GOT3 (cell line): Measurements from ENCODE around the gene GALNT7.
A peak's percentile ranks its signal among the peaks of the same experiment; 100 is the strongest.

ENCODE experiments used
- DNase-seq: peaks from one replicate; lab custom pipeline; 2025; ENCODE audit warnings: mixed read lengths; lab: John Stamatoyannopoulos, UW

Gene GALNT7

DNA sequence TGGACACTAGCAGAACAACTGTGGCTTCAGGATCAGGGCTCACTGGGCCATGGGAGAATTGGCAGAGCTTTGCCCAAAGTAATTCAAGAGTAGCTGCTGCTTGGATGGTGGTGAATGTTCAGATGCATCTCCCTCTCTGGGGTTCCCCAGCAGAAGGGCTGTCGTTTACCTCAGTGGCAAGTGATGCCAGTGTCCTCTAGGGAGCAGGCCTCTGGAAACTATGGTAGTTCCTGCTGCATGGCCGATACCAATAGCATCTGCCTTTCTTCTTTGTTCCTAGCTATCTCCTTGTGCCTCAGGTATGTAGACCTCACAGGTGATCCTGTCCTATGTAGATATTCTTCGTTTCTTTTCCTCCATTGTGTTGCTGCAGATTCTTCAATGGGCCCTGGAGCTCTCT, 139.2 kb downstream of the GALNT7 start:
- DNase-seq, result no peak

DNA sequence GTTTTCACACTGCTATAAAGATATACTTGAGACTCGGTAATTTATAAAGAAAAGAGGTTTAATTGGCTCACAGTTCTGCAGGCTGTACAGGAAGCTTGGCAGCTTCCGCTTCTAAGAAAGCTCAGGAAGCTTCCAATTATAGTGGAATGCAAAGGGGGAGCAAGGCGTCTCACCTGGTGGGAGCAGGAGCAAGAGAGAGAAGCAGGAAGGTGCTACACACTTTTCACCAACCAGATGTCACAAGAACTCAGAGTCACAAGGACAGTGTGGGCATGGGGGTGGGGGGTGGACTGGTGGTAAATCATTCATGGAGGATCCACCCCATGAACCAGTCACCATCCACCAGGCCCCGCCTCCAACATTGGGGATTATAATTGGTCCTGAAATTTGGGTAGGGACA, 142.8 kb downstream of the GALNT7 start:
- DNase-seq, result no peak

DNA sequence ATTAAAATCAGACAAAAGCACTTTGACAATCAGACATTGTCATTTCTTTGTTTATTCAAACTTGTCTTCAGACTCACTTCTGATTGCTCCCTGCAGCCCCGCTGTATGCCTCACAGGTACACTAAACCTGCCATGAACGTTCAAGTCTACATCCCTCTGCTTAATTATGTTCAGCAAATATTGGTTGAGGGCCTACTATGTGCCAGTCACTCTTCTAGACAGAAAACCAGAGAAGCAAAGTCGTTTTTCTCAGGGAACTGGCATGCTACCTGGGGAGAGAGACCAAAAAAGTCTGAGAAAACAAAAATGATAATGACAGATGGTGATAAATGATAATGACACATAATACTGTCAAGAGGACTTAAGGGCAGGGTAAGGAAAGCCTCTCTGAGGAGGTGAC, 146.1 kb downstream of the GALNT7 start:
- no peak for DNase-seq

DNA sequence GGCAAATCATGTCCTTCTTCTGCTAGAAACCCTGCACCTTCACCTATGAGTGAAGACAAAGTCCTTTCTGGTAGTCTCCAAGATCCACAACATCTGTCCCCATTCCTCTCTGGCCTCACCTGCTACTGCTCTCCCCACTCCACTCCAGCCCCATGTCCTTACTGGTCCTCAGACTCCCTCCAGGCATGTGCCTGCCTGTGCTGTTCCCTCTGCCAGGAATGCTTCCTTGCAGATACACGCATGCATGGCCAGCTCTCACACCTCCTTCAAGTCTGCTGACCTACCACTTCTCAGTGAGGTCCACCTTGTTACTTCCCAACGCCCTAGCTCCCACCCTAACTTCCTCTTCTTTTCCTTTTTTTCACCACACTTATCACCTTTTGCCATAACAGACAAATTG, 147.4 kb downstream of the GALNT7 start:
- no peak for DNase-seq

DNA sequence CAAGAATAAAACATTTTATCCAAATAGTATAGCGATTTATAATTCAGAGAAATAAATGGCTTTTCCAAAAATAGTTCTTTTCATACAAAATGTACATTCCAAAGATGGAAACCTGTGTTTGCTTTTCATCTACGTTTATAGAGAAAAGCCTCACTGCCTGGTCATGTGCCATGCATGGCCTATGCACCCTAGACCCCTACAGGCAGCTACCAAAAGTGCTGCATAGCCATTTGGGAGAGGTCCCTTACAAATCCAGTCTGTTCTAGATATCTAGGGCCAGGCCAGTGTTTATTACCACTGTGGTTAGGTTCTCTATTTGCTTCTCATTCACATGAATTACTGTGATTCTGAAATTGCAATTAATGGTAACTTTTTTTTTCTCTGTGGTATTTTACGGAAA, 148.4 kb downstream of the GALNT7 start:
- DNase-seq, result no peak

DNA sequence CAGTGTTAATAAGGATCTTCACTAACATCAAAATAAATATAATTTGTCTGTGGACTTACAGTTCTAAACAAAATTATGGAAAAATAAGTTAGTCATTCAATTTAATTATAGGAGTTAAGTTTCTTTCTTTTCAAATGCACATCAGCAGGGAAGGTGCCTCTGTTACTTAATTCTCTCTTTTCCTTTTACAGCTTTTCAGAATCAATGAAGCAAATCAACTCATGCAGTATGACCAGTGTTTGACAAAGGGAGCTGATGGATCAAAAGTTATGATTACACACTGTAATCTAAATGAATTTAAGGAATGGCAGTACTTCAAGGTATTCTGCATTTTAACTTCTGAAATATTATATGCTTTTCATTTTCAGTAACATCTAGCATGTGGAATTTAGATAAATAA, 149.6 kb downstream of the GALNT7 start:
- DNase-seq, result no peak

DNA sequence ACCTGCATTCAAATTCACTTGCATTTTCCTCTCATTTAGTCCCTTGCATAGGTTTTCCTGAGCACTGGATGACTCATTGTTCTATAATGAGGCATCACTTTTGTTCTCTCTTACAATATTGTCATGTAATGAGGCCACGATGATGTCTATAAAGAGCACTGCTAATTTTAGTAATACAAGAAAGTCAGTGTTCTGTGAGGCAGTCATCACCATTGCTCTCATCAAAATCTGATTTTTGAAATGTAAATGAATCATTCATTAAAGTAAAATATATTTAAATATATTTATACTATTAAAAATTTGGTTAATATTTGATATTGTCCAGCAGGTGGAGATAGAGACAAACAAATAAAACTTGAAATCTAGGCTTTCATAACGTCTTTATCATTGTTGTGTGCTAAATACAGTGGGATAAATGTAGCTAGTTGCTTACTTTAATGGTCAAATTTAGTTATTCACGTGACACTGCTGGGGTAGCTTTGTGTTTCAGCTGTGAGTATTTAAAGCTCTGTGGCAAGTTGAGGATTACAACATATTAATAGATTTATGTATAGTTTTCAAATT, 150.1 kb downstream of the GALNT7 start:
- DNase-seq, result no peak

DNA sequence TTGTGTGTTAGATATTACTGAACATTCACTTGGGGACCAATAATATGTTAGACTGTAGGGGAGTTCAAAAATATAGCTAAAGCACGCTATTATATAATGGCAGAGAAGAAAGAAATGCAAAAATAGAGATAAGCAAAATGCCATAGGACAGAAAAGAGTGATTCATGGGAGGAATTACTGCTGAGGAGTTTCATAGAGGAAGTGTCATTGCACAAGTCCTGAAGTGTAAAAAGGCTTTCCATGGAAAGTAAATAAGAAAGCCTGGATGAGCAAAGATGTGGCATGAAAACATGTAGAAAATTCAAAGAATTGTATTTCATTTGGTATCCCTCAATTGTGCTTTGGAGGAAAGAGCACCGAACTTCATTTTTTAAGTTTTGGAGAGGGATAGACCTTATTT, 151.1 kb downstream of the GALNT7 start:
- DNase-seq, result no peak

DNA sequence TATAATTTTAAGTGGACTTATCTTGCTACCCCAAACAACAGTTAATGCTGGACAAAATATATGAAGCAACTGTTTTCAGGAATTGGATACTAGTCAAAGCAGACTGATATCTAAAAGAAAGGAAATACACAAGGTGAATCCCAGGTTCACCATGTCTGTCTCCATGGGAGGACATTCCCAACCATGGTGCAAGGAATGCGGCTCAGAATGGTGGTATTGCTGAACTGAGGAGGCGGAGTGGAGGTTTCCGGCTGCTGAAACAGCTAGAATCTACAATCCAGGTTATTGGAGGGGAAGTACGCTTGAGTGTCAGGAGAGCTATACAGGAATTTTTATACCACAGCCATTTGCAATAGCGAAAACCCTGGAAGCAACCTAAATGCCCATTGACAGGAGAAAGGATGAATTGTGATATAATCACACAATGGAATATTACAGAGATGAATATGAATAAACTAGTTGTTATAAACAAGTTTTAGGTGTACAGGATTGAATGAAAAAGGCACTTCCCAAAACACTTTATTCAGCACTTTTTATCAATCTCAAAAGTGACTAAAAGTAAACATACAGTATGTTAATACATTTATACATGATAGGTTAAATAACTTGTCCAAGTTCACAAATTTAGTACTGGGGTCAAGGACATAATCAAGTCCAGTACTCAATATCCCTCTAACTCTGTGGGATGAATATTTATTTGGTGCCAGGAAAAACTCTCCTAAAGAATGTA, 156.6 kb downstream of the GALNT7 start:
- no peak for DNase-seq

DNA sequence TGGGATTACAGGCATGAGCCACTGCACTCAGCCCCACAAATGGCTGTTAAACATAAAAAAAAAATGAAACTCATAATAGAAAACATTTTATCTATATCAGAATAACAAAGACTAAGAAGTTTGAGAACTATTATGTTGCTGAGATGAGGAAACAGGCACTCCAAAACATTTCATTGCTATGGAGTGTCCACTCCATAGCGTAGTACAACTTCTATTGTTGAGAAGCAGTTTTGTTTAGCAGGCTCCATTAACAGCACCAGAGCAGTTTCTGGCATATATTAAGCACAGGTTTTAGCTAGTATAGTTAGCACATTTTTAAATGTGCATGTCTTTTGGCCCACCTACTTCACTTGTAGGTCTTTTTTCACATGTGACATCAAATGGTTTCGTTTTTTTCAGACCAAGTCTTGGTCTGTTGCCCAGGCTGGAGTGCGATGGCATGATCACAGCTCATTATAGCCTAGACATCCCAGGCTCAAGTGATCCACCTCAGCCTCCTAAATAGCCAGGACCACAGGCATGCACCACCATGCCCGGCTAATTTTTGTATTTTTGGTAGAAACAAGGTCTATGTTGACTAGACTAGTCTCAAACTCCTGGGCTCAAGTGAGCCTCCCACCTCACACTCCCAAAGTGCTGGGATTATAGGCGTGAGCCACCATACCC, 159.8 kb downstream of the GALNT7 start:
- no peak for DNase-seq

DNA sequence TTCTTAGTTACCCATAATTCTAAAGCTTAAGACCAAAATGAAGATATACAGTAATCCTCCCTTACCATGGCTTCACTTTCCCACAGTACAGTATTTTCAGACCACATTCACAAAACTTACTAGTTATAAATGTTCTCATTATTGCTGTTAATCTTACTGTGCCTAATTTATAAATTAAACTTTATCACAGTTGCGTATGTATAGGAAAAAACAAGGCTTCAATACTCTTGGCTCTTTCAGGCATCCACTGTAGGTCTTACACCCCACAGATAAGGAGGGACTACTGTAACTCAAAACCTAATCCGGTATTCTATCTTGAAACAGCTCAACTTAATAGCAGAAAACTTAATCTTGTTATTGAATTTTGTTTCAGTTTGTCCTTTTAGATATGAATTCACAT, 162.0 kb downstream of the GALNT7 start:
- DNase-seq, result no peak

DNA sequence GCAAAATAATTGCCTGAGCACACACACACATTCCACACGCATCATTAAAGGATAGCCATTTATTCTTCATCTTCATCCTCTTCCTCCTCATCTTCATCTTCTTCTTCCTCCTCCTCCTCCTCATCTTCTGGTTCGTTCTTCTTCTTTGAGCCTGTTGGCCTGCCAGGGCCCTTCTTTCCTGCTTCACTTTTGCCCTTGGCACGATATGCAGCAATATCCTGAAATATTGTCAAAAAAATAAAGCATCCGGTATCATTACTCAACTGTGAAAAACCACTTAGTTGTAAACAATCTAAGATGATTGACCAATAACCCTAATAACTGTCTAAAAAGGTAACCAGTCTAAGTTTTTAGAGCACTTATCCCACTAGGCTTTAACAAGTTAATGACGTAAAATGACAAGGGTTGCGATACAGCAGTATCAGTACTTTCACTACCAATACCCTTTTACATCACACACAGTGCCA, 163.4 kb downstream of the GALNT7 start:
- DNase-seq, result no peak

DNA sequence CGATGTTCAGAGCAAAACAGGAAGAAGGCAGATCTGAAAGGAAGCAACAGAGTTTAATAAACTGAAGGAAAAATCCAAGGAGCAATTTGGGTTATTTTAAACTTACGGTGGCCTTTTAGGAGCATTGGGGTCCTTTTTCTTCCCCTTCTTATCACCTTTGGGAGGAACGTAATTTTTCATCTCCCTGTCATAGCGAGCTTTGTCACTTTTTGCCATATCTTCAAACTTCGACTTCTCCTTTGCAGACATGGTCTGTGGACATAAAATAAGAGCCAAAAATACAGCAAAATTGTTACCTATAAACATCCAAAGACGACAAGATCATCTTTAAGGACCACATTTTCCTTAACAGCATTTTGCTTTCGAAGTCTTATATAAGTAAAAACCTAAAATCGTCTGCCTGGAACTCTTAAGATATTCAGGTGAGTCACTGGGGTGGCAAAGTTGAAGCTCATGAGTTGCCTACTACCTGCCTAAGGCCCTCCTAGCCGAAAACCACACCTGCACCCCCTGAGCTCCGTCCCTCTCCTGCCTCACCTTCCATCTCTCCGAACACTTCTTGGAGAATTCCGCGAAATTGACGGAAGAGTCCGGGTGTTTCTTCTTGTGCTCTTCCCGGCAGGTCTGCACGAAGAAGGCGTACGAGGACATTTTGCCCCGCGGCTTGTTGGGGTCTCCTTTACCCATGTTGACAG, 164.5 kb downstream of the GALNT7 start:
- DNase-seq, result no peak

DNA sequence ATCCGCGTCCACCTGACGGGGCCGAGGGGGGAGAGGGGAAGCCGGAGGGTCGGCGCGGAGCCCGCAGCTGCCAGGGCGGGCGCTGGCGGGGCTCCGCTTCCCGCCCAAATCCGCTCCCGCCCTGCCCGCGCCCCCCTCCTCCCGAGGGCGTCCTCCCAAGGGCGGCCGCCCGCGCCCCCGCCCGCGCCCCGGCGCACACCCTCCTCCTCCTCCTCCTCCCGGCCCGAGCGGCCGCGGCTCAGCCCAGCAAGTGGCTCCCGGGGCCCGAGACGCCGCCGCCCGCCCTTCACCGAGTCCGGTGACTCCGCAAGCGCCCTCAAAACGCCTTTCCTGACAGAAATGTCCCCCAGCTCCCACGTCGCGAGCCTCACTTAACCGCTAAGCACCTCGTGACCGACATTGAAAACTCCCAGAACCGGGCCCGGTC, 165.1 kb downstream of the GALNT7 start:
- DNase-seq, result no peak

DNA sequence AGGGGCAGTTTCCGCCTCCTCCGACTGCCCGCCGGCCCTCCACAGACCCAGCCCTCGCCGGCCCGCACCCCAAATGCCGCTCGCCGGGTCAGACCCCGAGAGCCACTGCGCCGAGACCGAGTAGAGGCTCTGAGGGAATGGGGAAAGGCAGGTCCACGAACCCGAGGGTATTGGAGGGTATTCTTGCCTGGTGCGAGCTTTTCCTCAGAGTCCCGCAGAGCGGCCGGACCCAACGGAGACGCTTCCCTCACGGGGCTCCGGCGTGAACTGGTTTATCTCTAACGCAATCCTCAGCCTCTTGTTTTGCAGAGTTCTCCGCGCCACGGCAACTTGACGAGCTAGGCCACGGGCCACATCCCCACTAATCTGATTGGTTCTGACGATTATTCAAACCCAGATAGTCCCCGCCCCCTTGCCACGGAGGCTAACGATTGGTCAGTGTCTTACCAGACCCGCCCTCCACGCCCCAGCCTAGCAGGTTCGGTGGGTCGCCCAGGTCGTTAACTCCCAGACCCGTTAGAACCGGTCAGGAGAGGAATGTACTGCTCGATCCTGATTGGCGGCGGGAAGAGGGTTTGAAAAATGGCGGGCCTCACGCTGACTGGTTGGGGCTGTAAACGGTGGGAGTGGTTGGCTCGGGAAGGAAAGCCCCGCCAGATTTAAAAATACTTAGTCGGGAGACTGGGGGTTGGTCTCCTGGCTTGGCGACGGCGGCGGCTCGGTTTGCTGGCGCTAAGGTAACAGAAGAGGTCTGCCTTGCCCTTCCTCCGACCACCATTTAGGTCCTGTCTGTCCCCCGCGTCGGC, 165.7 kb downstream of the GALNT7 start, which contains the start of gene HMGB2:
Gene HMGB2 (minus strand): TSS at position 274 of the 806 bp plus-strand sequence. CDS start 709 bp downstream, outside the sequence.
- DNase-seq, result peak; percentile 90

DNA sequence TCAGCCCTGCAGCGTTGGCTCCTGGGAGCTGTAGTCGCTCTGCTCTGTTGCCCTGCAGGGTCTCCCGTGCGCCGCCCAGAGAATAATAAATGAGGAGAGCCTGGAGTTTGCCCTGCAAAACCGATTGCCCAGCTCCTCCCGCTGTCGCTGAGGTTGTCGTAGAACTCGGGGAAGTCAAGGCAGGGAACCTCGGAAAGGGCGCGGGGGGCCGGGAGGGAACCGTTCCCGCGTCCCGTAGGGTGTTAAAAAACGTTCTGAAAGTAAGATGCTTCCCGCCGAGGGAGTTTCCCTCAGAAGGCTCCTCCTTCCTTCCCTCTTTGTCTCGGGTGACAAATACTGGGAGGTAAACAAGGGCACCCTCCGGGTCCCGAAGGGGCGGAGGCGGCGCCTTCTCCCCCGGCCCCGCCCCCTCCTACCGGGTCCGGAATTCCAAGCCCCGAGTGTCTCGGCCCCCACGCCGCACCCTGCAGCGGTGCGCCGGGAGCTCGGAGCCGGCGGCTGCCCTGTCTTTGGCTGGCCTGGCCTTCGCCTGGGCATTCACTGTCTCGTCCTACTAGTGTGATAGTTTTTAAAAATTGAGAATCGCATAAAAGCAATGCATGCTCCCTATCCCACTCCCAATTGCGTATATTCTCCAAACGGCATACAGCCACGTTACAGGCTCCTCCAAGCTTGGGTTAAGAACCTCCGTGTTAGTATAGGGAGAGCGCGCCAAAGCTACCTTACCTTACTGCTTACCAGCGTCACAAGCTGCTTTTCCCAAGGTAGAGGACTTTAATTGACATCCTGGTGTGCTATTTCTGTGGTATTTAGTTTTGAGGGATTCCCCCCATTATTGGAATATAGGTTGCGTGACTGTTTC, 166.5 kb downstream of the GALNT7 start:
- peak; percentile 14 for DNase-seq

DNA sequence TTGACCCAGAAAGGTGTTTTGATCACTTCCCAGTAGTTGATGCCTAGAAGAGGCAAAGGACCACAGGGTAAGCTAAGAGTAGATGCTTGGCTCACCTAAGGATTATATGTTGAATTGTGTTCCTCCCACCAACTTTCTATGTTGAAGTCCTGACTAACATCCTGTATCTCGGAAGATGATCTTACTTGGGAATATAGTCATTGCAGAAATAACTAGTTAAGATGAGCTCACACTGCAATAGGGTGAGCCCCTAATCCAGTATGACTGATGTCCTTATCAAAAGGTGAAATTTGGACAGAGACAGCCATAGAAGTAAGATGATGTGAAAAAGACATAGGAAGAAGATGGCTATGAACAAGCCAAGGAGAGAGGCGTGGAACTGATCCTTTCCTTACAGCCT, 168.9 kb downstream of the GALNT7 start:
- DNase-seq, result no peak

DNA sequence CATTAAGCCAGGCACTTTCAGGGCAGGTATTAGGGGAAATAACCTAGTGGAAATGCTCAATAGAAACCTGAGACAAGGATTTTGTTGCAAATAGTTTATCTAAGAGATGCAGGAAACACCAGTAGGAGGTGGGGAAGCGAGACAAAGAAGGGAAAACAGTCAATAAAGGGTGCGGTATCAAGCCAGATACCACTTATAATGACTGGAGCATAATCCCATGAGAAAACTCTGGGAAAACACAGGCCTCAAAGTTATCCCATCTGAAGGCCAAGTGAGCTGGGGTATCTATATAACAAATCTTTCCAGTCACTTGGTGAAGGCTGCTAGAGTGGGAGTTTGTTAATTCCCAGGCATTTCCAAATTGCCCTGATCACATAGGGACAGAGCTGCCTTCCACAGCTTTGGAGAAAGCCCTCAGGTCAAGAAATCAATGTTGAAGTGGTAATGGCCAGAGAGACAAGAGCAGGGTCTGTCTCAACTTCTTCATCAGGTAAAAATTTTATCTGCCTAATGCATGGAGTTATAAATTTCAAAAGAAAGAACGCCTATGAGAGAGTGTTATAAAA, 175.3 kb downstream of the GALNT7 start:
- DNase-seq, result no peak

DNA sequence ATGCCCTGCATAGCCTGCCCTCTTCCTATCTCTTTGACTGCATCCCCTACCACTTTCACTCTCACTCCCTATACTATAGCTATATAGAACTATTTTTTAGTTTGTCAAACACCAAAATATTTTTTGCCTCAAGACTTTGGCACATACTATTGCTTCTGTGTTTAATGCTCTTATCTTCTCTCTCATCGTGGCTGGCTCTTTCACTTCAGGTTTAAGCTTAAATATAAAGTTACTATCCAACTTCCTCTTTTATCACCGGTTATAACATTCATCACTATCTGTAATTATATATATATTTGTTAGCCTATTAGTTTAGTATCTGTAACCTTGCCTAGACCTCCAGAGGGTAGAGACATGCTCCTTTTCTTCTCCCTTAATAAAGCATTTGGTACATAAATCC, 177.0 kb downstream of the GALNT7 start:
- DNase-seq, result no peak

DNA sequence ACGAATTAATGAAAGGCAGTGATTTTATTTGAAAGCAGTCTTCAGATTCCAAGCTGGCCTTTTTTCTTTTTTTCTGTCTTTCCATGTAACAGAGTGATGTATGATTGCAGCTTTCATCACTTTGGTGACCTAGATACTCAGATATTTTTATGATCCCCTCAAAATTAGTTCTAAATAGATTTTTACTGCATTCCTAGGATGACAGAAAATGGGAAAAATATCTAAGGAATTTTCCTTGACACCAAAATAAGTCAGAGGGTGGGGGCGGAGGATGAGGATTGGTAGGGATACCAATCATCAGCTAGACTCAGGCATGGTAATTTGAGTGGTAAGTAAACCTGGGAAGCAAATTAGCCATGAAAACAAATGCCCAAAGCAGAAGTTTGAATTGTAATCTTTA, 177.5 kb downstream of the GALNT7 start:
- DNase-seq, result no peak
